K562 (cell line): ENCODE measurements around the gene IFT172. TPM values are rescaled to one million over a fixed set of nuclear protein-coding genes. Genes with fewer than 3 reads are reported as not detected.

ENCODE experiments used
- ATAC-seq: fragments of 200-7000 bp; cut with Tn5 transposase; 3 replicates; pipeline ENCODE4 v1.9.1; 2020; ENCODE audit warnings: moderate library complexity
- BruUV-seq: library from RNA; stranded (reverse); fragments of 400-500 nt; replicated peaks from 2 replicates; lab custom pipeline; 2021; lab: Mats Ljungman, UMichigan
- CTCF ChIA-PET: fragments of 300-600 bp; formaldehyde crosslinking; extraction: SDS; loops from one replicate; lab custom pipeline; 2021; ENCODE audit warnings: low intra/inter-chr PET ratio; lab: Yijun Ruan, JAX
- POLR2A ChIA-PET: fragments of 300-600, 350-650 bp; sonication (Branson Sonifier 250); formaldehyde crosslinking; extraction: SDS; loops from one replicate; lab custom pipeline; 2021; ENCODE audit warnings: antibody characterized with exemption, inconsistent platforms; lab: Yijun Ruan, JAX
- DNase-seq, 4 experiments: peaks; one replicate each; pipeline versions ENCODE4 v3.0.0 to v3.0.0-alpha.2; 2011 to 2018; ENCODE audit warnings: low spot score in 3 of 4, mixed read lengths in 3 of 4; ENCODE audit errors: extremely low read depth in 1 of 4
- FAIRE-seq: peaks from 2 replicates; lab custom pipeline; 2011; peaks lifted over from hg19 to GRCh38; lab: Jason Lieb, UNC
- H2AFZ ChIP-seq: 2 replicates; pipeline ENCODE4 v1.6.0; 2011; ENCODE audit warnings: low read depth, low read length, control low read depth, inconsistent platforms
- H3K27ac ChIP-seq: fragments of 200-600 bp; 3 replicates; pipeline ENCODE4 v1.8.0; 2011; ENCODE audit warnings: low read depth, mild to moderate bottlenecking, control low read depth, inconsistent platforms, low read length, moderate library complexity, mixed read lengths; ENCODE audit errors: extremely low read depth
- H3K27me3 ChIP-seq, 2 experiments: fragments of 300-600 bp in 1 of 2; 2 replicates in 1 of 2; 3 replicates in 1 of 2; pipeline versions ENCODE4 v1.6.0 to v1.8.0; 2011; ENCODE audit warnings: inconsistent platforms in 2 of 2, low read length in 2 of 2, mild to moderate bottlenecking in 1 of 2, mixed read lengths in 1 of 2, moderate library complexity in 1 of 2; ENCODE audit not compliant: control insufficient read depth in 2 of 2, insufficient read depth in 2 of 2
- H3K36me3 ChIP-seq: fragments of 300-600 bp; 3 replicates; pipeline ENCODE4 v1.8.0; 2011; ENCODE audit warnings: mild to moderate bottlenecking, low read length, inconsistent platforms; ENCODE audit not compliant: control insufficient read depth, insufficient read depth
- H3K4me1 ChIP-seq, 2 experiments: fragments of 200-600 bp in 1 of 2; replicated peaks in 1 of 2; 2 replicates in 1 of 2; 3 replicates in 1 of 2; pipeline versions ENCODE4 v1.5.1 to v1.8.0; 2011; ENCODE audit warnings: inconsistent platforms in 2 of 2, low read length in 2 of 2, mild to moderate bottlenecking in 1 of 2, mixed read lengths in 1 of 2, moderate library complexity in 1 of 2; ENCODE audit not compliant: control insufficient read depth in 2 of 2, insufficient read depth in 2 of 2
- H3K4me2 ChIP-seq: 2 replicates; pipeline ENCODE4 v1.6.1; 2011; ENCODE audit warnings: low read length, control low read depth, inconsistent platforms, mixed read lengths; ENCODE audit not compliant: insufficient read depth
- H3K4me3 ChIP-seq: fragments of 200-600 bp; sonication (generic), shearing (Covaris generic); 2 replicates; pipeline ENCODE4 v1.5.1; 2016; ENCODE audit warnings: control low read depth, inconsistent platforms
- H3K79me2 ChIP-seq: fragments of 200-600 bp; 3 replicates; pipeline ENCODE4 v1.8.0; 2011; ENCODE audit warnings: low read length, inconsistent platforms; ENCODE audit not compliant: control insufficient read depth, insufficient read depth
- H3K9ac ChIP-seq, 2 experiments: 2 replicates each; pipeline versions ENCODE4 v1.6.0 to v1.6.1; 2011; ENCODE audit warnings: low read depth in 2 of 2, low read length in 2 of 2, control low read depth in 1 of 2, inconsistent platforms in 1 of 2, mild to moderate bottlenecking in 1 of 2, mixed read lengths in 1 of 2; ENCODE audit not compliant: insufficient read depth in 1 of 2
- H3K9me1 ChIP-seq: one replicate; pipeline ENCODE4 v1.6.0; 2011; ENCODE audit warnings: inconsistent platforms, mild to moderate bottlenecking, low read length, moderate library complexity; ENCODE audit not compliant: control insufficient read depth, insufficient read depth
- H3K9me3 ChIP-seq: replicated peaks from 2 replicates; pipeline ENCODE4 v1.5.1; 2011; ENCODE audit warnings: low read depth, low read length, inconsistent platforms; ENCODE audit not compliant: control insufficient read depth, insufficient read depth
- H4K20me1 ChIP-seq: replicated peaks from 2 replicates; pipeline ENCODE4 v1.6.1; 2011; ENCODE audit warnings: low read length, inconsistent platforms, mixed read lengths; ENCODE audit not compliant: control insufficient read depth, insufficient read depth
- E2F1 ChIP-seq: sonication (generic); formaldehyde crosslinking; IDR thresholded peaks from 2 replicates; pipeline ENCODE4 v1.8.1; 2023; ENCODE audit warnings: mild to moderate bottlenecking, missing genetic modification reagents, moderate library complexity
- ETV1 ChIP-seq: fragments of 450-650 bp; conservative IDR thresholded peaks from 2 replicates; pipeline ENCODE4 v1.6.1; 2016; ENCODE audit warnings: missing genetic modification characterization, control low read depth, low read depth, missing compliant biosample characterization
- KHSRP ChIP-seq: fragments of 450-650 bp; IDR thresholded peaks from 2 replicates; pipeline ENCODE4 v1.6.1; 2017
- MEIS2 ChIP-seq: fragments of 450-650 bp; IDR thresholded peaks from 2 replicates; pipeline ENCODE4 v1.6.1; 2014; ENCODE audit warnings: mild to moderate bottlenecking; ENCODE audit not compliant: partially characterized antibody
- PRDM10 ChIP-seq: fragments of 450-650 bp; IDR thresholded peaks from 2 replicates; pipeline ENCODE4 v1.6.1; 2018; ENCODE audit not compliant: partially characterized antibody
- SIRT6 ChIP-seq: IDR thresholded peaks from one replicate; pipeline ENCODE4 v1.6.1; 2012; ENCODE audit warnings: low read depth, mild to moderate bottlenecking, control low read depth, inconsistent platforms, low read length, moderate library complexity
- ZHX1 ChIP-seq: fragments of 150-350 bp; conservative IDR thresholded peaks from 2 replicates; pipeline ENCODE4 v1.6.1; 2014; ENCODE audit warnings: low read length
- ZNF316 ChIP-seq: fragments of 450-650 bp; IDR thresholded peaks from 2 replicates; pipeline ENCODE4 v1.6.1; 2016
- ZNF592 ChIP-seq: fragments of 450-650 bp; IDR thresholded peaks from 2 replicates; pipeline ENCODE4 v1.6.1; 2017; ENCODE audit warnings: antibody characterized with exemption, mild to moderate bottlenecking
- WGBS: fragments of 100-300 bp; shearing (Covaris generic); methylation state at CpG from one replicate; pipeline ENCODE4 v1.1.6; 2016; ENCODE audit warnings: low coverage, mixed read lengths; ENCODE audit not compliant: insufficient coverage; ENCODE audit errors: missing lambda C conversion rate; 5-methylcytosine and 5-hydroxymethylcytosine counted together
- in situ Hi-C: fragments of 300-500 bp; cut with MboI; formaldehyde crosslinking; loops from 4 replicates; pipeline ENCODE4 v1.15.0; 2018; ENCODE audit warnings: inconsistent platforms, mixed read lengths
- intact Hi-C: fragments of 100-400 bp; cut with micrococcal nuclease; formaldehyde crosslinking; loops from 2 replicates; pipeline ENCODE4 v1.14.2; 2022
- polyA plus RNA-seq, 8 experiments: library from polyadenylated mRNA; depleted of rRNA in 4 of 8; stranded (reverse) in 5 of 8; unstranded in 3 of 8; fragments of >200 nt; fragmentation: Nextera tagmentation in 2 of 8; fragmentation: Illumina TruSeq in 1 of 8; extraction: Ambion mirVana in 2 of 8; extraction: Trizol in 1 of 8; gene quantifications; 2 replicates each; pipeline versions ENCODE4 v1.2.1 to v1.2.3, GENCODE V29; 2011 to 2014; ENCODE audit warnings: inconsistent platforms in 1 of 8, missing spikeins in 1 of 8
- total RNA-seq, 7 experiments: library from RNA; depleted of rRNA in 6 of 7; stranded (reverse); fragments of >200 nt in 6 of 7; fragmentation: Illumina TruSeq in 2 of 7; extraction: Trizol in 2 of 7; gene quantifications; 2 replicates each; pipeline versions ENCODE4 v1.2.1 to v1.2.3, GENCODE V29; 2011 to 2021; ENCODE audit warnings: low replicate concordance in 1 of 7

IFT172 gene
- total and polyA plus RNA-seq, 9 of the 15 experiments (the other 6 are each of a cell fraction or from before 2014, with no cell fraction given): 5.6 to 19.1 (median 13.5) TPM

GRCh38 chr2:27518113-27518781 is 28.7 kb upstream of the IFT172 start:
- ATAC-seq (peak; percentile 48), DNase-seq (no peak), FAIRE-seq (peak; percentile 65)
- Histone ChIP-seq H2AFZ (peak overlapping the region; percentile 87), H3K9ac (peak overlapping the region; percentile 10 to 68; a peak in 2 of 4 replicates), H3K27me3 (no peaks in the 10 kb centered on the region), H3K79me2 (no peaks in the 10 kb centered on the region), H3K9me1 (no peaks in the 10 kb centered on the region), H3K27ac (peak overlapping the region; percentile 34; the same call in 2 of the 3 replicates), H3K4me3 (no peak overlapping the region), H3K9me3 (no peaks in the 10 kb centered on the region), H3K4me2 (no peak overlapping the region), H3K36me3 (no peaks in the 10 kb centered on the region), H3K4me1 (peaks cover 4 to 5% of the 10 kb centered on the region in 2 experiments; a peak in 3 of 5 replicates), H4K20me1 (no peaks in the 10 kb centered on the region)
- in situ Hi-C loops: no loop called here
- TF ChIP-seq ZHX1 (no peak), E2F1 (CRISPR knock-in tag) (no peak), SIRT6 (no peak), ZNF316 (0 out of 2 replicates have a peak, but pooled peaks have one; percentile 3), MEIS2 (peak; percentile 21), ZNF592 (0 out of 2 replicates have a peak, but pooled peaks have one; percentile 21), KHSRP (no peak), ETV1 (tag) (peak; percentile 53; the same call in 1 of the 2 replicates), PRDM10 (peak; percentile 52)
- BruUV-seq: no TSS peak
- WGBS: 37% methylated on average over 5 of the region's 5 CpGs
- intact Hi-C loops: no loop called here
- ChIA-PET POLR2A (interaction anchor here (0.5 to 1.0 kb wide), 3 partner anchors 8 to 526 kb away, joined by 3 to 6 read pairs (median 3); a partner anchor contains a TSS), CTCF (no interaction called here)
